Measurements from ENCODE around the gene KIF26B.

The KIF26B gene

GRCh38 chr1:245687152-245687635 lies 532.4 kb downstream of the KIF26B start:
- DNase-seq, result no peak
- no peak for TF ChIP-seq CTCF (IDR thresholded peaks at IDR 0.05; ENCODE audit: low read depth, low read length)
- H3K4me3 ChIP-seq (ENCODE audit: low read depth, low read length), result no peak overlapping the region
- peaks cover 12% of the 10 kb centered on the region for H3K27me3 ChIP-seq (ENCODE audit: insufficient read depth, low read depth, severe bottlenecking)
- H3K27ac ChIP-seq, result no peak overlapping the region
- H3K36me3 ChIP-seq, result no peaks in the 10 kb centered on the region
- H3K9me3 ChIP-seq (ENCODE audit: severe bottlenecking), result no peaks in the 10 kb centered on the region

GRCh38 chr1:245687636-245688535 lies 533.1 kb downstream of the KIF26B start:
- H3K27me3 ChIP-seq (ENCODE audit: insufficient read depth, low read depth, severe bottlenecking), result peaks cover 12% of the 10 kb centered on the region
- no peak overlapping the region for H3K4me3 ChIP-seq (ENCODE audit: low read depth, low read length)
- peak; percentile 69 for TF ChIP-seq CTCF (IDR thresholded peaks at IDR 0.05; ENCODE audit: low read depth, low read length)
- DNase-seq, result no peak
- H3K9me3 ChIP-seq (ENCODE audit: severe bottlenecking), result no peaks in the 10 kb centered on the region
- no peaks in the 10 kb centered on the region for H3K36me3 ChIP-seq
- no peak overlapping the region for H3K27ac ChIP-seq

GRCh38 chr1:245688536-245689453 lies 534.0 kb downstream of the KIF26B start:
- TF ChIP-seq CTCF (IDR thresholded peaks at IDR 0.05; ENCODE audit: low read depth, low read length), result no peak
- no peaks in the 10 kb centered on the region for H3K36me3 ChIP-seq
- H3K9me3 ChIP-seq (ENCODE audit: severe bottlenecking), result no peaks in the 10 kb centered on the region
- no peak overlapping the region for H3K27ac ChIP-seq
- no peak overlapping the region for H3K4me3 ChIP-seq (ENCODE audit: low read depth, low read length)
- peaks cover 17% of the 10 kb centered on the region for H3K27me3 ChIP-seq (ENCODE audit: insufficient read depth, low read depth, severe bottlenecking)
- no peak for DNase-seq

- no peak overlapping the region for H3K4me3 ChIP-seq (ENCODE audit: low read depth, low read length)
- H3K27ac ChIP-seq, result no peak overlapping the region
- H3K27me3 ChIP-seq (ENCODE audit: insufficient read depth, low read depth, severe bottlenecking), result peaks cover 23% of the 10 kb centered on the region
- H3K36me3 ChIP-seq, result no peaks in the 10 kb centered on the region
- no peak for DNase-seq
- no peaks in the 10 kb centered on the region for H3K9me3 ChIP-seq (ENCODE audit: severe bottlenecking)
- TF ChIP-seq CTCF (IDR thresholded peaks at IDR 0.05; ENCODE audit: low read depth, low read length), result no peak
Observed at GRCh38 chr1:245690156-245690690, 535.4 kb downstream of the KIF26B start.

- no peaks in the 10 kb centered on the region for H3K9me3 ChIP-seq (ENCODE audit: severe bottlenecking)
- H3K36me3 ChIP-seq, result no peaks in the 10 kb centered on the region
- no peak overlapping the region for H3K27ac ChIP-seq
- H3K27me3 ChIP-seq (ENCODE audit: insufficient read depth, low read depth, severe bottlenecking), result peaks cover 23% of the 10 kb centered on the region
- no peak for TF ChIP-seq CTCF (IDR thresholded peaks at IDR 0.05; ENCODE audit: low read depth, low read length)
- no peak for DNase-seq
- no peak overlapping the region for H3K4me3 ChIP-seq (ENCODE audit: low read depth, low read length)
Observed at GRCh38 chr1:245690946-245691541, 536.3 kb downstream of the KIF26B start.

Measured in WERI-Rb-1 (cell line).